GM18861 (cell line): Measurements from ENCODE around the gene COMMD9.

Experiments
- ATAC-seq: cut with Tn5 transposase; IDR thresholded peaks from one replicate; pipeline ENCODE4 v1.9.1; 2021; ENCODE audit not compliant: unreplicated experiment

COMMD9 gene

DNA sequence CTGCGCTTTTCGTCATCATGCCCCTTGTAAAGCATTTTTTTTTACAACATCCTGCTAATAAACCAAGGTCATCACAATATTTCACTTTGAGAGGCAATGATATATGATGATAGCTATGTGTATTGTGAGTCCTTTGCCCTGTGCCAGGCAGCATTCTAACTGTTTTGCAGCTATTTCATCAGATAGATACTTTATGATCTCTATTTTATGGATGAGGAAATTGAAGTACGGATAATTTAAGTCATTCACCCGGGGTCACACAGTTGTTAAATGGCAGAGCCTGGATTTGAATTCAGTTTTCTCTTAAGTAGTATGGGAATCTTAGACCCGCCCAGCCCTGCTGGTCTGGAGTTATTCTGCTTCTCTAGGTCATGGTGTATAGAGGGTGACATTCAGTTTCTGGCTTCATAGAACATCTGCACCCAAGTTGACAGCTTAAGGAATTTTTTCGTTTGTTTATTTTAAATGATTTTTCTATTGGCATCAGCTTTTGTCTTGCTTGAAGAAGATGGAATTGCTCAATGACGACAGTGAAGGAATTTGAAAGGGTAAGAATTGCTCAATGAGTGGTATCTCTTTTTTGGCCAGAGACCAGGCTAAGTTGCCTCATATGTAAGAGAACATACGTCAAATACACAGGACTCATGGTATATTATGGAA lies 7.8 kb upstream of the COMMD9 start:
- no peak for ATAC-seq

DNA sequence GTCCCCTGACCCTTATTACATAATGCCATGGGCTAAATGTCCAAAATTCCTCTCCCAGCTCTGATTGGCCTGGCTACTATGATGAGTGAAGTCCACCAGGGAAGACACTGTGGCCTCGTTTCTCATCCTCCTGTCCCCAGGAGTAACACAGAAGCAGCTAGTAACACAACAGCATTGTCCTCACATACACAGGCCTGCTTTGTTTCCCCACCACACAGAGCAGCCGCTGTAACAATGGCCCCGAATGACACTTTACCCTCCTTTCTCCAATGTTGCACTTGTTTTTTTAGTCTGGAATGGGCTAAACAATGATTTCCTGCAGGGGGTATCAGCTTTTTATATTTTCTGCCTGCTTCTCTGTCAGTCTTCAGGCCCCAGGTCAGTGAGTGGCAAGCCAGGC lies 6.7 kb upstream of the COMMD9 start, which contains the start of gene PRR5L:
Gene PRR5L (plus strand): TSS at position 363 of the 400 bp plus-strand sequence. CDS start 104,834 bp downstream, outside the sequence.
- ATAC-seq, result no peak

DNA sequence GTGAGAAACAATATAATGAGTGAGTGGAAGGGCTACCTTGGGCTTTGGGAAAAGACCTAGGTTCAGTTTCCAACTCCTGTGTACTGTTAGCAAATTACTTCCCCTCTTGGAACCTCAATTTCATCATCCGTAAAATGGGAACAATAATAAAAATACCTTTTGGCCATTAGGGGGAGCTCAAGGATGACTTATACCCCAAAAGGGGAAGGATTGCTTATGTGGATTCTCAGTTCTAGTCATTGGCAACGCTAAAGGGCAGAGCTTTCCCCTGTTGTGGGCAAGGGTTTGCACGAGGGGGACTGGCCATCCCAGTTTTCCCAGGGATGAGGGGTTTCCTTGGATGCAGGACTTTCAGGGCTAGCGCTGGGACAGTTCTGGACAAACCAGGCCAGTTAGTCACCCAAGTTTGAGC lies 3.1 kb upstream of the COMMD9 start:
- ATAC-seq, result peak; percentile 42

DNA sequence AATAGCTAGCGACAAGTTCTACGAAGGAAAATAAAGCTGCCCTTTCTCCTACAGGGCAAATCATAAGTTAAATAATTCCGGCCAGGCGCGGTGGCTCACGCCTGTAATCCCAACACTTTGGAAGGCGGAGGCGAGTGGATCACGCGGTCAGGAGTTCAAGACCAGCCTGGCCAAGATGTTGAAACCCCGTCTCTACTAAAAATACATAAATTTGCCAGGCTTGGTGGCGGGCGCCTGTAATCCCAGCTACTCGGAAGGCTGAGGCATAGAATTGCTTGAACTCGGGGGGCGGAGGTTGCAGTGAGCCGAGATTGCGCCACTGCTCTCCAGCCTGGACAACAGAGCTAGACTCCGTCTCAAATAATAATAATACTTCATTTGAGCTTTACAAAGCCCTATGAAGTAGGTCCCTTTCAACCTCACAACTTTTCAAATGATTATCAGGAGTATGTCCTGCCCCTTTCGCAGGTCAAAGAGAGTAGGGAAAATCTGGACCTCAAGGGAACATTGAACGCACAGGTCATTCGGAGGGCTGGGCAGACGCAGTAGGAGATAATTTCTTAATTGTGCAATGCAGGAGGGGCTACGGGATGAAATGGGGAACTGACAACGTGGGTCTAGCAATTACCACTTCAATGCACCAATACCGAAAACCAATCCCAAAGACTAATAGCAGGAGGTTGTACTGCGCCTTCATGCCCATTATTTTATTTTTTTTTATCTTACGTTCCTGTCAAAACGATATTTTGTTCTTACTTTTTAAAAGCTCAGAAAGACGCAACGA lies 590 bp downstream of the COMMD9 start:
- no peak for ATAC-seq

DNA sequence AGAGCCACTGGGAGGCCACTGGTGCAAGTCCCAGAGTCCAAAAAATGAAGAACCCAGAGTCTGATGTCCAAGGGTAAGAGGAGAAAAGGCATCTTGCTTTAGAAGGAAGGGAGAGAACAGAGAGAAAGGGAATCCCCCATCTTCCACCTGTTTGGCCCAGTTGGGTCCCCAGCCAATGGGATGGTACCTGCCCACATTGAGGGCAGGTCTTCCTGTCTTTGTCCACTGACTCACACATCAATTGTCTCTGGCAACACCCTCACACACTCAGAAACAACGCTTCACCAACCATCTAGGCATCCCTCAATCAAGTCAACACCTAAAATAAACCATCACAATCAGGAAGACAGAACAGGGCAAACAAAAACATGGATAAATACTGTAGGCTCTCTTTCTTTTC lies 6.3 kb downstream of the COMMD9 start:
- no peak for ATAC-seq

DNA sequence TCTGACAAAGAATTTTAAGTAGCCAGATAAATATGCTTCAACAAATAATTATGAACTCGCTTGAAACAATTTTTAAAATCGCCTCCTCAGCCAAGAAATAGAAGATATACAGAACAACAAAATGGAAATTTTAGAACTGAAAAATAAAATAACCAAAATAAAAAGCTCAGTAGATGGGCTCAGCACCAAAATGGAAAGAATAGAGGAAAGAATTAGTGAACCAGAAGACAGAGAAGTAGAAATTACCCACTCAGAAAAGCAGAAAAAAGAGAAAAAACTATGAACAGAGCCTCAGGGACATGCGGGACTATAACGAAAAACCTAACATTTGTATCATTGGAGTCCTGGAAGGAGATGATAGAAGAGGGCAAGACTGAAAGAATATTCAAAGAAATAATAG lies 7.4 kb downstream of the COMMD9 start:
- no peak for ATAC-seq

DNA sequence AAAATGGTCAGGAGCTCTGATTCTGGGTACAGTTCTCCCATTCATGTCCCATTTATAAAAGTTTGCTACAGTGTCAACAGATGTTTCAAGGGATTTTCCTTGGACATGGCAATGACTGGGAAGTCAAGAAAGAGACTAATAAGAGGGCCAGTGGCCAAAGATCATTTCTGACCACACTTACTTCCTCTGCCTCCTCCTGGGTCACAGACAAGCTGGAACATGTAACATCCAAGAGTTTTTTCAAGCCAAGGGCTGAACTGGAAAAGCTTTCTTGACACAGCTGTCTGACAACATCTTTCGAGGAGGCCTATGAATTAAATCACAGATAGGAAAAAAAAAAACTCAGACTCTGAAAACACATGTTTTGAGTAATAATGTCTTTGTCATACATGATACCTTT lies 8.7 kb downstream of the COMMD9 start:
- no peak for ATAC-seq

DNA sequence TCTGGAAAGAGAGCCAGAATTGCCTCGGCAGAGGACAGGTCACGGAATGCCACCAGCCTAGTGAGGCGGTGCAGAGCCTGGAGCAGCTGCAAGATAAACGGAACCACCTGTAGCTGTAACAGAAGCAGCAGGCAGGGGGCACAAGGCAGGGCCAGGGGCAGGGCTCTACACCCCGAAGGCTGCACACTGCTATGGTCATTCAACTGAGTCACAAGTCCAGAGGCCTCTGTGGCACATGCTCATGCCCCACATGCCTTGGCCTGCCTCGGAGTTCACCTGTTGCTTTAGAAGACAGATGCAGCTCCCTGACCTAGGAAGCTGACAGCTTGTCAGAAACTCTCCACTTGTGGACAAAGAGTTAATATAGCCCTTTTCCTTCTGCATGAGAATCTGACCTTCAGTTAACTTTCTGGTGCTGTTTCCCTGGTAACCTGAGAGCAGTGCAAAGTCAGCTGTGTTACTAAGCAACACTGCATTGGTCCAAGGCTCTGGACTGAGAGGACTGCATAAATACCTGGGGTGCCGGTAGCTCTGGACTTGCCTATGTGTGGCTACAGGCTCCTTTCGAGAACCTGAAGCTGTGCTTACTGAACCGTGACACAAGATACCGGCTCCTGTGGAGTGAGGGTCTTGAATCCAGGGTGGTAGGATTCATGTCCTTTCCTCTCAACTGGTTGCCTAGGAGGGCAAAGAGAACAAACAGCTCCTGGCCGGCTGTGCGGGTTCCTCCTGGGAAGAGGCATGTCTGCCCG lies 10.5 kb downstream of the COMMD9 start:
- no peak for ATAC-seq

DNA sequence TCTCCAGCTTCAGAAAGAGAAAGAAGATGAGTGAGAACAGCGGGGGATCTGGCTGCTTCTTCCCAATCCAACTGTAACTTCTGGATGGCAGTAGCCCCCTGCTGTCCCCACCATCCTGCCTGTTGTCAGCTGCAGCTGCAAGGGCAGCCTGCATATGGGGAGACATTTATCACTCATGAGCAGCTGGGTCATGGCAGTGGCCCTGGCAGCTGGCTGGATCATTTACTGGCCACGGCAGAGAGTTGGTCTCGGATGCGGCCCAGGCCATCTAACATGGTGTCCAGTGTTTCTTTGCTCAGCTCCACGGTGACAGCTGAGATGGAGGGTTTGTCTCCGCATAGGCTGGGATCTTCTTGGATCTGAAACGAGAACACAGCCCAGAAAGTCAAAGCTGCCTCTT lies 14.8 kb downstream of the COMMD9 start:
- no peak for ATAC-seq

DNA sequence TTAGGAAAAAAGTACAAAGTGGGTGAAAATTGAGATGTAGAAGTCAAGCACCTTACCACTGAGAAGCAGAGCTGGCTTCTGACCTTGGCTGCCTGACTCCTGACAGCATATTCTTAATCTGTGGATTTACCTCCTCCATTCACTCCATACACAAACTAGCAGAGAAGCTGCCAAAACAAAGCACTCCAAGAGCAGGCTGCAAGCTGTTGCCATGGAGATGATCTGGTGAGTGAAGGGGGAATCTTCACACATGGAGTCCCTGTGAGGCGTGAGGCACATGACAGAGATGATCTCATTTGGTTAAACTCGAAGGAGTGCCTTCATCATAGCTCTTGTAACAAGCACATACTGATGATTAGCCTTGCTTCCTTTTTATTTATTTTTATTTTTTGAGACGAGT lies 16.1 kb downstream of the COMMD9 start:
- no peak for ATAC-seq

DNA sequence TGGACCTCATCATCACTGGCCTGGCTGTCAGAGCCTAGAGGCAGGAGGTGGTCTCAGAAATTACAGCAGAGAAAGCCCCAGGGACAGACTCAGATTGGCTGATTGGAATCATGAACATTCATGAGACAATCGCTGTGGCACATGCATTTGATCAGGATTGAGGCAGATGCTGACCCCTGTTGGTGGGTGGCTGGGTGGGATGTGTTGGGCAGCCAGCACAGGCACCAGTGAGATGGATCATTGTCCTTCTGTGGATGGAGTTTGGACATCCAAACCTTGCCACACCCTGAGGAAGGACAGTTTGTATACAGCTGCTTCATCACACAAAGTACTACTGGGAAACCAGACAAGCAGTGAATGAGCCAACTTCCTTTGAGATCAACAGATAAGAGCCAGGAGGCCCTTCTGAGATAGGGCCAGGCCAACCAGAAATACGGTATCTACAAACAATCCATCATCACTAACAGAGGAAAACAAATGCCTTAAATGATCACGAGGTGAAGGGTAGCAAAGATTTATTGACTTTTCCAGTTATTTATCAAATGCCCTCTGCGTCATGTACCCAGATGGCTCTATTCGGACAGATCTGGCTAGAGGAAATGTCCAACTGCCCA lies 17.3 kb downstream of the COMMD9 start:
- ATAC-seq, result no peak

DNA sequence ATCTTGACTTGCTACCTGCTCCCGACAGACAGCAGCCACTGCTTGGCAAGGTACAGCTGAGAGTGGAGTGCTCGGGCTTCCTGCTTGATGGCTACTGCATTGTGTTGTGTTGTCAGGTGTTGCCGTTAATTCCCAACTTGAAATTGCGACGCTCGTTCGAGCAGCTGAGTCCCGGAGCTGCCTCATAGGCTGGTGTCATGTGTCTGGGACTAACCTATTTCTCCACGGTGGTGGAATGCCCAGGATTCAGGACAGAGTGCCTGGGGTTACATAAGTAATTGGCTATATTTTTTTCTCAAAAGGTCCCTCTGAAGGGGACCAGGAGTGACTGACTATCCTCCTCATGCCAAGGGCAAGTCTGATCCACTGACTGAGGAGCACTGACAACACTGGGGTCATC lies 18.5 kb downstream of the COMMD9 start:
- no peak for ATAC-seq

DNA sequence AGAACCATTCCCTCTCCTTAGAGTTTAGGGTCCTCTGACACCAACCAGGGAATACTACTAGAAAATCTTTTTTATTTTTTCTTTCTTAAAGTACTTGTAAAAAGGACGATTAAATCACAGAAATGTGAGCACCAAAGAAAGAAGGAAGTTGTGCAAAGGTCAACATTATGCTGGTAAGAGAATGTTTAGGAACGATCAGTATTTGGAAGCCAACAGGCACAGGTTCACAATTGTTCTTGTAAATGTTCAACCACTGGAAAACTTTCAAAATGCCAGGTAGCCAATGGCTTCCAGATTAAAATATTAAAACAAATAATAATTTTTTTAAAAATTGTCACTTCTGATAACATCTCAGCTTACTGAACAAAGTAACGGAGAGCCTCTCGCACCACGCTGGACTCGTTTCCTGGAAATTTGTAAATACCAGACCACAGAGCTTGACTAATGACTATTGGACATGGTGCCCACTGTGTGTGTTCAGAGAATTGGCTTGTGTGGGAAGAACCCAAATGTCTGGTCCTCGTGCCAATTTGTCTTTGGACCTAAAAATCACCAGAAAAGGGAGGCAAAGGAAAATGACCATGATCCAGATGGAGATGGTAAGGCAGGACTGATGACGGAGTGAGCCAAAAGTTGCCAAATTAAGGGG lies 20.8 kb downstream of the COMMD9 start:
- no peak for ATAC-seq

DNA sequence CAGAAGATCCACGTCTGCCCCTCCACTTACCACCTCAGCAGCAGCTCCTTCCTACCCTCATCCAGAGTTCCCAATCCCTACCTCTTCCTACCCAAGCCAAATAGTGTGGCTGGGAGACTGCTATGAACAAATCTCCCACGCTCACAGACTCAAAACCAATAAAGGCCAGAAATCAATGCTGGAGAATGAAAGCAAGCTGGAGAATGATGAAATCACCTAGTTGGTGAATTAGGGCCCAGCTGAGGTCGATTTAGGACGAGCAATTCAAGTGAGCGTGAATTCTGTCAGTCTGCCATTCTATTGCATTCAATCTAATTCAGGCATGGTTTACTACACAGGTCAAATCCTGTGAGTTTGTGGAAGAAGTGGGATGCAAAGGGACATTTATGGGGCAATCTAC lies 22.5 kb downstream of the COMMD9 start:
- no peak for ATAC-seq

DNA sequence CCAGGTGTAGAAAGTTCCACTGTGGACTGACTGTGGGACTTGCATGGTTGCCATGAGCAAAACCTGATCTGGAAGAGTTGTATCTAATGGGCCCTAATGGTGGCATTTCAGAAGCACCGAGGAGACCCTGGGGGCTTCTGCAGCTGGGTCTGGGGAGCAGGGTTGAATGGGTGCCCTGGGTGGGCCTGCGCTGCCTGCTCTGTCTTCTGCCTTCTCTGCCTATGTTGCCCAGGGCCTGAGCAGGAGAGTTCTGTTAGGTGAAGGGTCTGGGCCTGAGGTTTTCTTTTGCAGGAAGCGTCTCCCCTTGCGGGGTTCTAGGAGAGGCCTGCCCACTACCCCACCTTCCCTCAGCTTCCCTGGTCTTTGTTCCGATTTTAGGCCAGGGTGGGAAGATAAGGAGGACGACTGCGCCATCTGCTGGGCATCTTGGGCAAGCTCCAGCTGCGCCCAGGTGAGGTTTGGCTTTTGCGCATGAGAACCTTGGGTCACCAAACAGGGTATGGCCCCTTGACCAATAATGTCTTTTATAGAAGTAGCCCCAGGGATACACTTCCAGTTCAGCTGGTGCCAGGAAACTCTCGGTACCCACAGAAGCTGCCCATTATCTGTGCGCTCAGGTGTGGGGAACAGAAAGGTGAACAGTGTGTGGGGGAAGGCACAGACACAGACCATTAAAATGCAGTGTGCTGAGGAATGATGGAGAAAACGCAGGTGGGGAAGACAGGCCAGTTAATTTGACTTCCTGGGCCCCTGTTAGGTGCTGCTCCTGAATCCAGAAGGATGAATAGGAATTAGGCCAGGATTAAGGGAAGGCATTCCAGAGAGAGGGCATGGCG lies 23.2 kb downstream of the COMMD9 start:
- no peak for ATAC-seq

DNA sequence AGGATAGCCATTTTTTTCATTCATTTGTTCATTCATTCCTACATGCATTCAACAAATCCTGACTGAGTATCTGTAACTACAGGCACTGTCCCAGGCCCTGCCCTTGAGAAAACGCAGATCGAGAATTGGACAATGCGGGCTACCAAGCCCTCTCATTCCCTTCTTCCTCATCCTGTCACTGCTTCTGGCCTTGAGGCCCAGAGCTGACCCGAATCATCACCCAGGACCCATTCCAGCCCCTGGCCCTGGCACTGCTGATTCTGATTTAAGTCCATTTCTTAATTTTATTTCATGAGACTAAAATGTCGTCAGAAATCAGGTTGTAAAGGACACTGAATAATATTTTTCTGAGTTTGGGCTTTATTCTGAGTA lies 24.3 kb downstream of the COMMD9 start:
- ATAC-seq, result no peak

DNA sequence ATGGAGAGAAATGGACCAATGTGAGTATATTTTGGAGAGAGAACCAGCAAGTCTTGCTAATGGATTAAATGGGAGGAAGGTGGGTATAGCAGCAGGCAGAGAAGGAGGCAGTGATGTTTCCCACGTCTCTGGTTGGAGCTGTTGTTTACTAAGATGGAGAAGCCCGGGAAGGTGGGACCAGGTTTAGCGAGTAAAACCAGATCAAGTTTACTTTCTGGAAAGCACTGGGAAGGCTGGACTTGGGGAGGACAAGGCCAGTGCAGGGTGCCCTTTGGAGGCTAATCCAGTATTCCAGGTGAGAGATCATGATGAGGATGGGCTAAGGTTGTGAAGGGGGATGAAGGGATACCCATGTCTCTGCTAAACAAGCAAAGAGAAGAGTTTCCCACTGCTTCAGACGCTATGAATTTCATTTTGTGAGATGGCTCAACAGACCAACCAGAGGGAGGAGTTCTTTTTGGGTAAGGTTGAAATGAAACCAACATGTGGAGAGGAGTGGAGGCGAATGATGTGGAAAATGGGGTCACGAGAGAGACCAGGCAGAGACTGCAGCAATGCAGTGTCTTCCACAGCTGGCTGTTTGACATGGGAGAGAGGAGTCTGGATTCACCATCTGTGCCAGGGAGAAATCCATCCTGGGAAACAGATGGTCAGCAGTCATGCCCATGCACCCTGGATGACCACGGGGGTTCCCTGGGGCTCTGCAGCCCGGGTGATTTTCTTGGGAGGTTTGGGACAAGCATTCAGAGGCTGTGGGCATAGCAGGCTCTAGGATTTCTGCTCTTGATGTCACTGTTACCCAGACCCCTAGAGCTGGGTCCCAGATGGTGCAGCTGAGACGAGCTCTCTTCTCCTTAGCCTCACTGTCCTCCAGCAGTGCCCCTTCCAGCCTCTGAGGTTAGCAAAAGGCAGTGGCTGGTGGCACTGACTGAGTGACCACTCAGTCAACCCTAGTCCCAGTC lies 24.9 kb downstream of the COMMD9 start:
- no peak for ATAC-seq

DNA sequence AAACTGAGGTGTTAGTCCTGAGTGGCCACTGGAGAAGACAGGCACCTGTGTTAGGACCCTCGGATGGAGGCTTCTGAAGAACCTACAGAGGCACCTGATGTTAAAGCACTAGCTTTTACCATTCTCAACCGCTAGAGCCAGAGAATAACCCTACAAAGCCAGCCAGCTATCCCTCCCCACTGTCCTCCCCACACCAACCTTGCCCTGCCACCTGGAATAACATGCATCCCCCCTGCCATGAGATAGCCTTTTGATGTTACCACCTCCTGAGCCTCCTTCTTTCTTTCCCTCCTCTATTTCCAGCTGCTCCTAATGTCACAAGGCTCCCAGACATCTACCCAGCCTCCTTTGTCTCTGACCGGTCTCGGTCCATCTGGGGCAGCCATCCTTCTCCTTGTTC lies 28.1 kb downstream of the COMMD9 start:
- no peak for ATAC-seq

DNA sequence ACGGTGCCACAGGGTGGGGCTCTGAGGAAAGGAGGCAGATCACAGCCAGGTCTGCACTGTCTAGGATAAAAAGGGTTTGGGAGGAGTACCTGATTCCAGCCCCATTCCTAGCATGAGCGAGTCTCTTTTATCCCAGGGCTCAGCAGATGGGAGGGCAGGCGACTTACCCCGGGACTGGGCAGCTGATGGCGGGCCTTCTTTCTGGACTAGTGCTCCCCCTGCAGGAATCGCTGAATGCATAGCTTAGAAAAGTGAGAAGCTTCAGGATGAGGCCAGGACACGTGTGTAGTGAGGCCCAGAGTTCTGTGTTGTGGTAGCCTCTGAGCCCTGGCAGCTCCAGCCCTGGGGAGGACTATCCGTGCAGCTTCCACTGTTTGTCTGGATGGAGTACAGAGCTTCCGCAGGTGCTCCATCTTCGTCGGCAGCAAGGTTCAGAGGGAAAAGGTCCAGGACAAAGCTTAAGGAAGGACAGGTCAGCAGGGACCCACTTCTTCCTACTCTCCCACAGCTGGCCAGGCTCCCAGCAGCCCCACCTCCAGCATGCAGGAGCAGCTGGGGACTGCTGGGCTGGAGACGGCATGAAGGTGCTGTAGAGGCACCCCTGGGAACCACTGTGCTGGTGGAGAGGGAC lies 30.4 kb downstream of the COMMD9 start:
- ATAC-seq, result no peak
